GM10248 (cell line): ENCODE measurements around the gene KAT6B.

Experiments used
- CTCF ChIA-PET: fragments of 300-600 bp; sonication (Branson Sonifier 250); formaldehyde crosslinking; extraction: SDS; loops from one replicate; lab custom pipeline; 2021; ENCODE audit warnings: antibody characterized with exemption; lab: Yijun Ruan, JAX
- POLR2A ChIA-PET: fragments of 350-650 bp; sonication (Branson Sonifier 250); formaldehyde crosslinking; extraction: SDS; loops from one replicate; lab custom pipeline; 2020; ENCODE audit warnings: antibody characterized with exemption; lab: Yijun Ruan, JAX
- DNase-seq: peaks from one replicate; pipeline ENCODE4 v3.0.0; 2012; ENCODE audit errors: extremely low spot score
- CTCF ChIP-seq: IDR thresholded peaks from 2 replicates; pipeline ENCODE4 v1.5.1; 2012; ENCODE audit warnings: mild to moderate bottlenecking, low read depth; ENCODE audit errors: extremely low read depth, missing control alignments, control extremely low read depth

KAT6B gene

GRCh38 chr10:74839708-74840107 is 13.3 kb downstream of the KAT6B start:
- DNase-seq, result no peak
- CTCF ChIA-PET, result no interaction called here
- no peak for TF ChIP-seq CTCF
- POLR2A ChIA-PET, result no interaction called here

DNA sequence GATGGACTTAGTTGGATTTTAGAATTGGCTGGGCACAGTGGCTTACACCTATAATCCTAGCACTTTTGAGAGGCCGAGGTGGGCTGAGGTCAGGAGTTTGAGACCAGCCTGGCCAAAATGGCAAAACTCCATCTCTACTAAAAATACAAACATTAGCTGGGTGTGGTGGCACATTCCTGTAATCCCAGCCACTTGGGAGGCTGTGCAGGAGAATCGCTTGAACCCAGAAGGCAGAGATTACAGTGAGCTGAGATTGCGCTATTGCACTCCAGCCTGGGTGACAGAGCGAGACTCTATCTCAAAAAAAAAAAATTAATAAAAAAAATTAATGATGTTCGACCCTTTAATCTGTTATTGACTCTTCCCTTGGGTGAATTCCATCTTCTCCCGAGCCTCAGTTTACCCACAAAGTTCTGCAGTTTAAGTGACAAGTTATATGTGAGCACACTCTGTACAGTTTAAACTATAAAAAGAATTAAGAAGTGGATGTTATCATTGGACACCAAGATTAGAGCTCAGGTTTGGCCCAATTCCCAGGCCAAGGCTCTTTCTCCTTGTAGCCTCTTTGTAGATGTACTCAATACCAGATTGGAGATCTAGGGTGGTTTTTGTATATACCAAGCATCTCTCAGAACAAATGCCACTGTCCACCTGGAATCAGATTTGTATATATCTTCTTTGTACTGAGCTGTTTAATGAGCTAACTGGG is 15.0 kb downstream of the KAT6B start:
- no peak for TF ChIP-seq CTCF
- POLR2A ChIA-PET, result no interaction called here
- CTCF ChIA-PET, result interaction anchor here (0.8 to 2.5 kb wide), 10 partner anchors 8 to 394 kb away, joined by 3 to 16 read pairs (median 4); partner anchors contain the start of genes COMTD1 and KAT6B
- DNase-seq, result no peak

- DNase-seq, result no peak
- ChIA-PET POLR2A (no interaction called here), CTCF (interaction anchor here (0.8 to 2.5 kb wide), 5 partner anchors 11 to 19 kb away, joined by 3 to 16 read pairs (median 4); partner anchors contain the start of gene KAT6B)
- no peak for TF ChIP-seq CTCF
These were observed 16.0 kb downstream of the KAT6B start for GRCh38 chr10:74842301-74842954.

- CTCF ChIA-PET, result interaction anchor here (0.7 kb wide), 1 partner anchor 13 kb away, joined by 3 read pairs; no protein-coding TSS in a partner anchor
- no peak for DNase-seq
- TF ChIP-seq CTCF, result no peak
- POLR2A ChIA-PET, result no interaction called here
These were observed 20.6 kb downstream of the KAT6B start for GRCh38 chr10:74846958-74847357.

DNA sequence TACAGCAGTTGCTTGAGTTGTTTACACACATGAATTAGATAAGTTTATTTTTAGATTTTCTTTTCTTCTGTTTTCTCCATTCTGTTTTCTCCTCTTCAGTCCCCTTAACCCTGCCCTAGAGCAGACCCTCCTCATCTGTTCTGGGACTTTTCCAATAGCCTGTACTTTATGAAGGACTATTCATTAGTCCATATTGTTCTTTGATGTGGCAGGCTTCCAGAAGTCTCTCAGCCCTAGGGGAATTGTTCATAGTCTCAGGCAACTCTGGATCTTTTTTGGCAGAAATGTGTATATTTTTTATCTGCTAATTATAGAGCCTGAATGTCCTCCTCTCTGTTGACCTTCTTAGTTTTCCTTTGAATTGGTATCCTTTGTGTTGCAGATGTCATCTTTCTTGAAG is 25.4 kb downstream of the KAT6B start:
- ChIA-PET CTCF (interaction anchor here (1.2 to 1.4 kb wide), 2 partner anchors 9 to 10 kb away, joined by 3 to 4 read pairs; no protein-coding TSS in a partner anchor), POLR2A (no interaction called here)
- DNase-seq, result no peak
- no peak for TF ChIP-seq CTCF

GRCh38 chr10:74852381-74852780 is 26.0 kb downstream of the KAT6B start:
- POLR2A ChIA-PET, result no interaction called here
- CTCF ChIA-PET, result interaction anchor here (0.8 to 2.2 kb wide), 6 partner anchors 9 to 58 kb away, joined by 3 to 6 read pairs (median 4); no protein-coding TSS in a partner anchor
- TF ChIP-seq CTCF, result no peak
- no peak for DNase-seq
